HepG2 (cell line): ENCODE data around the gene ITCH. TPM values are rescaled to one million over a fixed set of nuclear protein-coding genes. Genes with fewer than 3 reads are reported as not detected.

Experiments used
- DR1 ChIP-seq: sonication (generic); formaldehyde crosslinking; IDR thresholded peaks from 2 replicates; pipeline ENCODE4 v1.8.0; 2021; ENCODE audit warnings: mild to moderate bottlenecking, missing genetic modification reagents, inconsistent platforms
- MAFG ChIP-seq: sonication (generic); formaldehyde crosslinking; IDR thresholded peaks from 2 replicates; pipeline ENCODE4 v1.5.1; 2020; ENCODE audit warnings: mild to moderate bottlenecking, missing genetic modification reagents
- MATR3 ChIP-seq: sonication (generic); formaldehyde crosslinking; IDR thresholded peaks from 2 replicates; pipeline ENCODE4 v1.4.0; 2020; ENCODE audit warnings: missing genetic modification reagents
- PHB2 ChIP-seq: fragments of 450-650 bp; IDR thresholded peaks from 2 replicates; pipeline ENCODE4 v1.6.1; 2018; ENCODE audit not compliant: partially characterized antibody
- PPARG ChIP-seq: conservative IDR thresholded peaks from 2 replicates; pipeline ENCODE4 v1.6.1; 2016; ENCODE audit warnings: missing biosample characterization, missing genetic modification reagents
- PRMT3 ChIP-seq: sonication (generic); formaldehyde crosslinking; IDR thresholded peaks from 2 replicates; pipeline ENCODE4 v1.8.1; 2022; ENCODE audit warnings: low read depth, mild to moderate bottlenecking, moderate library complexity, missing genetic modification reagents, borderline replicate concordance
- REL ChIP-seq: sonication (generic); formaldehyde crosslinking; conservative IDR thresholded peaks from 2 replicates; pipeline ENCODE4 v1.8.0; 2022; ENCODE audit warnings: mild to moderate bottlenecking, missing genetic modification reagents, moderate library complexity
- SMAD3 ChIP-seq: sonication (generic); formaldehyde crosslinking; IDR thresholded peaks from 2 replicates; pipeline ENCODE4 v1.4.0; 2020; ENCODE audit warnings: missing genetic modification reagents
- ZNF431 ChIP-seq: sonication (generic); formaldehyde crosslinking; IDR thresholded peaks from 2 replicates; pipeline ENCODE4 v1.9.0; 2022; ENCODE audit warnings: missing genetic modification reagents, low read depth, mild to moderate bottlenecking, borderline replicate concordance
- ZNF556 ChIP-seq: sonication (generic); formaldehyde crosslinking; IDR thresholded peaks from 2 replicates; pipeline ENCODE4 v1.4.0; 2020; ENCODE audit warnings: mild to moderate bottlenecking, missing genetic modification reagents, borderline replicate concordance
- ZNF652 ChIP-seq: IDR thresholded peaks from 2 replicates; pipeline ENCODE4 v1.6.1; 2016; ENCODE audit warnings: low read depth, borderline replicate concordance
- polyA plus RNA-seq, 8 experiments: library from polyadenylated mRNA; depleted of rRNA in 3 of 8; stranded (reverse) in 7 of 8; unstranded in 1 of 8; fragments of >200 nt; fragmentation: Illumina TruSeq in 4 of 8; extraction: Trizol in 4 of 8; gene quantifications; 2 replicates each; pipeline versions ENCODE4 v1.2.1 to v1.2.3, GENCODE V29; 2011 to 2016; ENCODE audit warnings: low read depth in 4 of 8, missing spikeins in 1 of 8, mixed read lengths in 1 of 8; ENCODE audit not compliant: insufficient read depth in 1 of 8
- total RNA-seq, 5 experiments: library from RNA; depleted of rRNA; stranded (reverse); fragments of >200 nt; fragmentation: Illumina TruSeq; extraction: Trizol; gene quantifications; 2 replicates each; pipeline ENCODE4 v1.2.3, GENCODE V29; 2016; ENCODE audit warnings: low read depth in 1 of 5
- TF ChIP-seq, protein P1 (sequence below): sonication (generic); formaldehyde crosslinking; IDR thresholded peaks from 2 replicates; pipeline ENCODE4 v1.4.0; 2020; ENCODE audit warnings: missing genetic modification reagents, borderline replicate concordance
- TF ChIP-seq, protein P2 (sequence below): sonication (generic); formaldehyde crosslinking; IDR thresholded peaks from 2 replicates; pipeline ENCODE4 v1.4.0; 2020; ENCODE audit warnings: mild to moderate bottlenecking, missing genetic modification reagents
- TF ChIP-seq, protein P3 (sequence below): sonication (generic); formaldehyde crosslinking; IDR thresholded peaks from 2 replicates; pipeline ENCODE4 v1.5.1; 2020; ENCODE audit warnings: mild to moderate bottlenecking, missing genetic modification reagents, borderline replicate concordance

ITCH gene
- total and polyA plus RNA-seq, 2 of the 13 experiments (the other 11 are each of a cell fraction or from before 2014, with no cell fraction given), result 20.5 to 112 TPM

DNA sequence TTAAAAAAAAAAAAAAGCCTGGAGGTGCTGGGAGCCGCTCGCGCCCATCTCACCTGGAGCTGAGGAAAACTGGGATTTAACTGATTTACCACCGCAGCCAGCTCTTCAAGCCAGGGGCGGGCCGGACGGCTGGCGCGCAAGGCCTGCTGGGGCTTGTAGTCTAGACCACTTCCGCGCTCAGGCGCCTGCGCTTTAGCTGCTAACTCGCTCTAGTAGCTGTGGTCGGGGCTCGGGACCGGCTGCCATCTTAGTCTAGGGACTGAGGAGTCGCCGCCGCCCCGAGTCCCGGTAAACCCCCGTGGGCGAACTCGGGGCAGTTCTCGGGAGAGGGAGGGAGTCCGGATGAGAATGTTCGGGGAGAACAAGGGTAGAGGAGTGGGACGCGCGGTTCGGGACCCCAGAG lies at the start of gene ITCH (continued):
- TF ChIP-seq PPARG (CRISPR knock-in tag), result peak; percentile 71
- TF ChIP-seq DR1, result peak; percentile 76; the same call in 1 of the 2 replicates
- TF ChIP-seq ZNF431 (CRISPR knock-in tag), result no peak
- TF ChIP-seq, protein P1, sequence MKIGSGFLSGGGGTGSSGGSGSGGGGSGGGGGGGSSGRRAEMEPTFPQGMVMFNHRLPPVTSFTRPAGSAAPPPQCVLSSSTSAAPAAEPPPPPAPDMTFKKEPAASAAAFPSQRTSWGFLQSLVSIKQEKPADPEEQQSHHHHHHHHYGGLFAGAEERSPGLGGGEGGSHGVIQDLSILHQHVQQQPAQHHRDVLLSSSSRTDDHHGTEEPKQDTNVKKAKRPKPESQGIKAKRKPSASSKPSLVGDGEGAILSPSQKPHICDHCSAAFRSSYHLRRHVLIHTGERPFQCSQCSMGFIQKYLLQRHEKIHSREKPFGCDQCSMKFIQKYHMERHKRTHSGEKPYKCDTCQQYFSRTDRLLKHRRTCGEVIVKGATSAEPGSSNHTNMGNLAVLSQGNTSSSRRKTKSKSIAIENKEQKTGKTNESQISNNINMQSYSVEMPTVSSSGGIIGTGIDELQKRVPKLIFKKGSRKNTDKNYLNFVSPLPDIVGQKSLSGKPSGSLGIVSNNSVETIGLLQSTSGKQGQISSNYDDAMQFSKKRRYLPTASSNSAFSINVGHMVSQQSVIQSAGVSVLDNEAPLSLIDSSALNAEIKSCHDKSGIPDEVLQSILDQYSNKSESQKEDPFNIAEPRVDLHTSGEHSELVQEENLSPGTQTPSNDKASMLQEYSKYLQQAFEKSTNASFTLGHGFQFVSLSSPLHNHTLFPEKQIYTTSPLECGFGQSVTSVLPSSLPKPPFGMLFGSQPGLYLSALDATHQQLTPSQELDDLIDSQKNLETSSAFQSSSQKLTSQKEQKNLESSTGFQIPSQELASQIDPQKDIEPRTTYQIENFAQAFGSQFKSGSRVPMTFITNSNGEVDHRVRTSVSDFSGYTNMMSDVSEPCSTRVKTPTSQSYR (CRISPR knock-in tag), result no peak; the same call in 1 of the 2 replicates
- no peak for TF ChIP-seq MAFG (CRISPR knock-in tag)
- TF ChIP-seq MATR3 (CRISPR knock-in tag), result no peak
- TF ChIP-seq, protein P2, sequence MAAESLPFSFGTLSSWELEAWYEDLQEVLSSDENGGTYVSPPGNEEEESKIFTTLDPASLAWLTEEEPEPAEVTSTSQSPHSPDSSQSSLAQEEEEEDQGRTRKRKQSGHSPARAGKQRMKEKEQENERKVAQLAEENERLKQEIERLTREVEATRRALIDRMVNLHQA, result no peak
- no peak for TF ChIP-seq REL
- no peak for TF ChIP-seq PRMT3 (CRISPR knock-in tag)
- TF ChIP-seq ZNF556 (CRISPR knock-in tag), result 0 out of 2 replicates have a peak, but pooled peaks have one; percentile 14
- TF ChIP-seq SMAD3 (CRISPR knock-in tag), result peak; percentile 84
- TF ChIP-seq, protein P3, sequence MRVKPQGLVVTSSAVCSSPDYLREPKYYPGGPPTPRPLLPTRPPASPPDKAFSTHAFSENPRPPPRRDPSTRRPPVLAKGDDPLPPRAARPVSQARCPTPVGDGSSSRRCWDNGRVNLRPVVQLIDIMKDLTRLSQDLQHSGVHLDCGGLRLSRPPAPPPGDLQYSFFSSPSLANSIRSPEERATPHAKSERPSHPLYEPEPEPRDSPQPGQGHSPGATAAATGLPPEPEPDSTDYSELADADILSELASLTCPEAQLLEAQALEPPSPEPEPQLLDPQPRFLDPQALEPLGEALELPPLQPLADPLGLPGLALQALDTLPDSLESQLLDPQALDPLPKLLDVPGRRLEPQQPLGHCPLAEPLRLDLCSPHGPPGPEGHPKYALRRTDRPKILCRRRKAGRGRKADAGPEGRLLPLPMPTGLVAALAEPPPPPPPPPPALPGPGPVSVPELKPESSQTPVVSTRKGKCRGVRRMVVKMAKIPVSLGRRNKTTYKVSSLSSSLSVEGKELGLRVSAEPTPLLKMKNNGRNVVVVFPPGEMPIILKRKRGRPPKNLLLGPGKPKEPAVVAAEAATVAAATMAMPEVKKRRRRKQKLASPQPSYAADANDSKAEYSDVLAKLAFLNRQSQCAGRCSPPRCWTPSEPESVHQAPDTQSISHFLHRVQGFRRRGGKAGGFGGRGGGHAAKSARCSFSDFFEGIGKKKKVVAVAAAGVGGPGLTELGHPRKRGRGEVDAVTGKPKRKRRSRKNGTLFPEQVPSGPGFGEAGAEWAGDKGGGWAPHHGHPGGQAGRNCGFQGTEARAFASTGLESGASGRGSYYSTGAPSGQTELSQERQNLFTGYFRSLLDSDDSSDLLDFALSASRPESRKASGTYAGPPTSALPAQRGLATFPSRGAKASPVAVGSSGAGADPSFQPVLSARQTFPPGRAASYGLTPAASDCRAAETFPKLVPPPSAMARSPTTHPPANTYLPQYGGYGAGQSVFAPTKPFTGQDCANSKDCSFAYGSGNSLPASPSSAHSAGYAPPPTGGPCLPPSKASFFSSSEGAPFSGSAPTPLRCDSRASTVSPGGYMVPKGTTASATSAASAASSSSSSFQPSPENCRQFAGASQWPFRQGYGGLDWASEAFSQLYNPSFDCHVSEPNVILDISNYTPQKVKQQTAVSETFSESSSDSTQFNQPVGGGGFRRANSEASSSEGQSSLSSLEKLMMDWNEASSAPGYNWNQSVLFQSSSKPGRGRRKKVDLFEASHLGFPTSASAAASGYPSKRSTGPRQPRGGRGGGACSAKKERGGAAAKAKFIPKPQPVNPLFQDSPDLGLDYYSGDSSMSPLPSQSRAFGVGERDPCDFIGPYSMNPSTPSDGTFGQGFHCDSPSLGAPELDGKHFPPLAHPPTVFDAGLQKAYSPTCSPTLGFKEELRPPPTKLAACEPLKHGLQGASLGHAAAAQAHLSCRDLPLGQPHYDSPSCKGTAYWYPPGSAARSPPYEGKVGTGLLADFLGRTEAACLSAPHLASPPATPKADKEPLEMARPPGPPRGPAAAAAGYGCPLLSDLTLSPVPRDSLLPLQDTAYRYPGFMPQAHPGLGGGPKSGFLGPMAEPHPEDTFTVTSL (CRISPR knock-in tag), result no peak
- no peak for TF ChIP-seq PHB2
- TF ChIP-seq ZNF652, result no peak
- TF ChIP-seq, all 625 proteins: peak for 297
